ENCODE measurements around the gene ZNF107. TPM values are rescaled to one million over a fixed set of nuclear protein-coding genes. Genes with fewer than 3 reads are reported as not detected.

ZNF107 gene
- polyA plus RNA-seq (2014; cell fraction: cytosol; rRNA removed) = 7.1 and 7.3 TPM in 2 replicates
- polyA plus RNA-seq (2014; cell fraction: nucleus; rRNA removed) = 8.4 and 13.6 TPM in 2 replicates

DNA sequence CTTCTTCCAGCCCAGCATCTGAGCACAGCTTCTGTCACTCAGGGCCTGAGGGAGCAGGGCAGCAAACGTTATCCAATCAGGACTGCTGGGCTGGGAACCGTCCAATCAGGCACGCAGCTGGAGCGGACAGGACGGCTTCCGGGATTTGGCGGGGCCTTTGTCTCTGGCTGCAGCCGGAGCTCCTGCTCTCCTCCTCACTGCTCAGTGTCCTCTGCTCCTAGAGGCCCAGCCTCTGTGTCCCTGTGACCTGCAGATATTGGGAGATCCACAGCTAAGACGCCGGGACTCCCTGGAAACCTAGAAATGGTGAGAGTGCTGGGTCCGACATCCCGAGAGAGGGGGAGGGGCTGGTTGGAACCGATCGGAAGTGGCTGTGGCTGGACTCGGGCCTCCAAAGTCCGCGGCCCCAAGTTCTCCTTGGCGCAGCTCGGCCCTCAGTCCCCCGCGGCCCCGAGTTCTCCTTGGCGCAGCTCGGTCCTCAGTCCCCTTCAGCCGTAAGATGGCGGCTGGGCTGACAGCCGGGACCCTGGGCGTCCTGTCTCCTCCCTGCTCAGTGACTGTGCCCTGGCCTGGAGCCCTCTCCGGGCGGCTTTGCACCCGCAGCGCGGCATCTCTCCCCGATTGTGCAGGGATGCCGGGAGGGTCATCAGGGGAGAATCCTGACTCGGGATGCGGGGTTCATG lies at the start of gene ZNF107:
Gene ZNF107 (plus strand): TSS at position 154 of the 683 bp plus-strand sequence. CDS start 150 bp downstream, at position 304.
- DNase-seq (ENCODE audit: low spot score) = peak; percentile 96

DNA sequence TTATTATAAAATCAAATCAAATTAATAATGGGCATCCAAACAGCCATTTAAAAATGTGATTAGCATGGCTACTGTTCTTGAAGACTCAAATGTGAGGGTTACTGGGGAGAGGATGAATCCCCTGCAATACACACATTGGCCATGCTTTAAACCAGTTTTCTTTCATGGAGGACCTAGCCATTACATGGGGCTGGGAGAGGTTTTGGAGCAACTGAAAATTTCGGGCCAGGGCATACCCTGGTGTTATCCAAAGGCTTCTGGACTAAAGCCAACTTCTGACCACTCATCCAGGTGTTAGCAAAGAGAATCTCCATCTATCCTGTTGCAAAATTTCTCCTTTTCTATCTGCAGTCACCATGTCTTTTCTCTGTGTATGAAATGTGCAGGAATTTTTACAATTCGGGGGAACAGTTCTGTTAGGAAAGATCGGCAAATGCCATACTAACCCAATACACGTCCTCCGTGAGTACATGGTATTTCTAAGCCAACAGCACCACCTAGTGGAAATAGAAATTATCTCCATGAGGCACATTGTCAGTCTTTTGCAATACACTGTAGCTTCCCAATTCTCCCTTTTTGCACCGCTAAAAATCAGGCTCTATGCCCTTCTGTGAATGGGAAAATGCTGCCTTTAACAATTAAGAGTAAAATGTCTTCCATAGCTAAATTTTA lies 47.0 kb upstream of the ZNF107 start:
- peak; percentile 51 for DNase-seq (ENCODE audit: low spot score)

DNA sequence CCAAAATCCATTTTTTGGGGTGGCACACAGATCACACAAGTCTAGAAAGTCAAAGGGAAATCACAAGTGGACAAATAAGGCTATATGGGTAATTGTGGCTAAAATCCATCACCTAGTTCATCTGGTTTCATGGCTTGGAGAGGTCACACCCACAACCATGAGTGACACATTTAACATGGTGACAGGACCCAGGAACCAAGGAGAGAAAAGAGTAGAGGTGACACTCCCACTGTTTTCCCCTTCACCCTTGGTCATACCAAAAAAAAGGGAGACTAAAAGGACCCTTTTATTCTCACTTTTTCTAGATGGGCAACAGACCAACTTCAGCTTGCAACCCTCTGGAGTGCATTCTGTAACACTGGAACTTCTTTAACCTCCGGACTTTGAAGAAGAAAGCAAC lies 46.2 kb upstream of the ZNF107 start:
- DNase-seq (ENCODE audit: low spot score) = no peak

DNA sequence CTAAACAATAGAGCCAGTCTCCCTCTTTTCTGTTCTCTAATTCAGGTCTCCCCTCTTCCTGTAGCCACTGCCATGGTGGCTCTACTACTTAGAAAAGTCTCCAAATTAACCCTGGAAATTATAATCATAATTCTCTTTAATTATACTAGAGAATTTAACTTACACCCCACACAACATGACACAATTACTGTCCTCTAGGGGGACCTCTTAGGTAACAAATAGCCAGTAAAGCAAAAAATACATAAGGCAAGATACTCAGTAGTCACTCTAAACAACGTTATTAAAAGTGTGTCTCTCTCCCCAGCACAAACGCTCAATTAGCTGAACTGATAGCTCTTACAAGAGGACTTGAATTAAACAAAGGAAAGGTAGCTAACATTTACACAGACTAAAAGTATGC lies 44.3 kb upstream of the ZNF107 start:
- DNase-seq (ENCODE audit: low spot score) = no peak

DNA sequence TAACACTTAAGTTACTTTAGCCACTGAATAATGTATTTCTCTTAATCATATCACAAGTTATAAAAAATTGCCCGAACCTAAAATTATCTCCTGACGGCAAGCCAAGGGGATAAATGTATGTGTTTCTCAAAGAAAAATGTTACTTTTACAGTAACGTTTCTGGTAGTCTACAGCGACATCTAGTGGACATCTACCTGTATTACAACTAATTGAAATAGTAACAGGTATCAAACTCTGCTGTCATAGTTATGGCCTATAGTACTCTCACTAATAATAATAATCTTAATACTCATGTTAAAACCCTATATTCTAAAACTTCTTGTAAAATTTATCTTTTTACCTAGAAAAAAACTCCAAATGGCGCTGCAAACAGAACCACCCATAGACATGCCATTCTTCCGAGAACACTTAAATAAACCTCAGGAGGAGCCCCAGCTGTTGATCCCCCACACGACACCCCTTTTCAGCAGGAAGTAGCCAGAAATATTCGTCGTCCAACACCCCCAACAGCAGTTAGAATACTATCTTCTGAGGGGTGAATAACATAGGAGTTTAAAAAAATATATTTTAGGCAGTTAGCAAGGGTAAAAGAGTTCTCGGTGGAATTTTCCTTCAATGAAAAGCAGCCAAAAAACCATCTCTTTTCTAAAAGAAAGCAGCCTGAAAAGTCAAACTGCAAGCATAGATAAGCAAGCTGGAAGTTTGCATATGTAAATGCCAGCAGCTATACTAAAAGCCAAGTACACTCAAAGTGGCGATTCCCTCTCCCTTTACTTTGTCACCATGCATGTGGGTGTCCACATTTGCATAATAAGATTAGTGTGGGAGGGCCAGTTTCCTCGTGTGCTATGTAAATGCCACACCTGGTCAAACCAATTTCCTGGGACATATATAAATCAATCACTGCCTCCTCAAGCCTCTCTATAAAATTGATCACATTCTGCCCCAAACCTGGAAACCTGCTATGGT lies 40.5 kb upstream of the ZNF107 start:
- peak; percentile 25 for DNase-seq (ENCODE audit: low spot score)

DNA sequence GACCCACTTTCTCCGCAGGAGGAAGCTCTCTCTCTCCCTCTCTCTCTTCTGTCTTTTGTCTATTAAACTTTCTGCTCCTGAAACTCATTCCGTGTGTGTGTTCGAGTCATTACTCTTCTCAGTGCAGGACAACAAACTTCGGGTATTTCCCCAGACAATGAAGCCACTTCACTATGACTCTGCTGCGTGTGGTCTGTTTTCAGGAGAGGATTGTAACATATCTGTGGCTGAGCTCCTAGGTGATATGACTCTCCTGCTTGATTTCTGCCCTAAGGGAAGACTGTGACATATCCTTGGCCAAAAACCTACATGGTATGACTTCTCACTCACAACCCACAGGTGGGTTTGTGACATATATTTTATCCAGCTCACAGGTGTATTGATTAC lies 39.9 kb upstream of the ZNF107 start:
- no peak for DNase-seq (ENCODE audit: low spot score)

DNA sequence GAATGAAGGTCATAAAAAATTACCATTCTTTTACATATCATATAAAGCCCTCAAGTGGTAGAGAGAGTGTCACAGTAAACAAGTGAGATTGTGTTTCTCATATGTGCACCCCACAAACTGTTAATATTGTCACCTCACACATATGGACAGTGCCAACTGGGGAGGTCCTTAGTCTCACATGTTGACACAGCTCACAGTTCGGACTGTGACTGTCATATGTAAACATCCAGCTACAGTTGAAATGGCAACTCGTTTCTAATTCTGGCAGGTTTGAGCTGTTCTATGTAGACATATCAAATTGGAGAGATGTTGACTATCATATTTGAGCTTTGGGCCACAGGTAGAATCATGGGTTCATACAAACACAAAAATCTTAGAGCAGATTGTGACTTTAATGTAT lies 39.4 kb upstream of the ZNF107 start:
- no peak for DNase-seq (ENCODE audit: low spot score)

DNA sequence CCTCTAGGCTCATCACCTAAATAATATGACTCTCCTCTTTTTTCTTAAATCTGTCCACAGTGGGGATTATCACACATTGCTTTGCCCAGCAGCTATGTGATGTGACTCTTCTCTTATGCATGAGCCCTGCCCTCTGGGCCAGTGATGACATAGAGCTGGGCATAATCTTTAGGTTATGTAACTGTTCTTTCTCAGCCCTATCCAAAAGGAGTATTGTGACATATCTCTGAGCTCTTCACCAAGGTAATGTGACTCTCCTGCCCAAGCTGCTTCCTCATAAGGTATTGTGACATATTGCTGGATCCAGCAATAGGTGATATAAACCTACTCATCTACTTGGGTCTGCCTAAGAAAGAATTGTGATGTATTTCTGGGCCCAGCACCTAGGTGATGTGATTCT lies 37.7 kb upstream of the ZNF107 start:
- no peak for DNase-seq (ENCODE audit: low spot score)

DNA sequence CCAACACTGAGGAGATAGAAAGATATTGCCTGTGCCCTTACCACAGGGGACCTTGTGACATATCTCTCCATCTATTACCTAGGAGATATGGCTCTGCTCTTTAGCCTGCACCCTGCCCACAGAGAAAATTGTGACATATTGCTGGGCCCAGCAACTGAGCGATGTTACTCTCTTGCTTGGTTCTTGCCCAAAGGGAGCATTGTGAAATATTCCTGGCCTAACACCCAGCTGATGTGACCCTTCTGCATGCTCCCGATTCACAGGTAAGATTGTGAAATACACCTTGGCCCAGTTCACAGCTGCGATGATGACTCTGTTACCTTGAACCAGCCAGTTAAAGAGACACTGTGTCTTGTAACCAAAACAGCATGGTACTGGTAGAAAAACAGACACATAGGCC lies 37.2 kb upstream of the ZNF107 start:
- DNase-seq (ENCODE audit: low spot score) = no peak

DNA sequence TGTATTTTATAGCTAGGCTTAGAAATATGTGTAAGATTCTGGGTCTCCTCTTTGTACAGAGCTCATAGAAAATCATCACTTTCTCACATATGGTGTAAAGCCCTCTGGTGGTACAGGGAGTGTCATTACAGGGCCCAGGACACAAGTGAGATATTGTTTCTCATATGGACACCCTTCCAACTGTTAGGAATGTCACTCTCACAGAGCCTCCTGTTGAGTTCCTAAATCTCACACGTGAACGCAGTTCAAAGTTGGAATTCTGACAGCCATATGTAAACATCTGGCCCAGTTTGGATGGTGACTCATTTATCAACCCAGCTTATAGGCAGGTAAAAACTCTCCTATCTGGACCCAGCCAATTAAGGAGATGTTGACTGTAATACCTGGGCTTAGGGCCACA lies 35.4 kb upstream of the ZNF107 start:
- DNase-seq (ENCODE audit: low spot score) = peak; percentile 35

DNA sequence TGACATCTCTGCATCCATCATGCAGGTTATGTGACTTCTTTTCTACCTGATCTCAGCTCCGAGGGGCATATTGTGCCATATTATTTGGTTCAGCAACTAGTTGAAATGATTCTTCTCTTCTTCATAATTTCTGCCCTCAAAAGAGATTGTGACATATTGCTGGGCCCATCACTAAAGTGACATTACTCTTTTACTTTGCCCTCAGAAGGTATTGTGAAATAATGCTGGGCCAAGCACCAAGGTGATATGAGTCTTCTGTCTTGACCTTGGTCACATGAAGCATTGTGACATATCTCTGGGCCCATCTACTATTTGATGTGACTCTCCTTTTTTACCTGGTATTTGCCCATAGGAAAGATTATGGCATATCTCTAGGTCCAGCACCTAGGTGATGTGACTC lies 33.9 kb upstream of the ZNF107 start:
- no peak for DNase-seq (ENCODE audit: low spot score)

DNA sequence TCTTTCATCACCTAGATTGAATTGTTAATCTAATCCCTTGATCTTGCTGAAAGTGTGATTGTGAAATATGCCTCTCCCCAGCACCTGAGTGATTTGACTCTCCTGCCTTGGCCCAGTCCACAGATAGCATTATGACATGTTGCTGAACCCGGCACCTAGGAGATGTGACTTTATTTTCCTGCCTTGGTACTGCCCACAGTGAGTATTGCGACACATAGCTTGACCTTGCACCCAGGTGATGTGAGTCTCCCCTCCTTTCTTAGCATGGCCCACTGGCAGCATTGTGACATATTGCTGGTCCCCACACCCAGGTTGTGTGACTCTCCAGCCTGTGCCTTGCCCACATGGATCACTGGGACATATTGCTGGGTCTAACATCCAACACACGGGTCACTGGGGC lies 32.5 kb upstream of the ZNF107 start:
- DNase-seq (ENCODE audit: low spot score) = no peak

DNA sequence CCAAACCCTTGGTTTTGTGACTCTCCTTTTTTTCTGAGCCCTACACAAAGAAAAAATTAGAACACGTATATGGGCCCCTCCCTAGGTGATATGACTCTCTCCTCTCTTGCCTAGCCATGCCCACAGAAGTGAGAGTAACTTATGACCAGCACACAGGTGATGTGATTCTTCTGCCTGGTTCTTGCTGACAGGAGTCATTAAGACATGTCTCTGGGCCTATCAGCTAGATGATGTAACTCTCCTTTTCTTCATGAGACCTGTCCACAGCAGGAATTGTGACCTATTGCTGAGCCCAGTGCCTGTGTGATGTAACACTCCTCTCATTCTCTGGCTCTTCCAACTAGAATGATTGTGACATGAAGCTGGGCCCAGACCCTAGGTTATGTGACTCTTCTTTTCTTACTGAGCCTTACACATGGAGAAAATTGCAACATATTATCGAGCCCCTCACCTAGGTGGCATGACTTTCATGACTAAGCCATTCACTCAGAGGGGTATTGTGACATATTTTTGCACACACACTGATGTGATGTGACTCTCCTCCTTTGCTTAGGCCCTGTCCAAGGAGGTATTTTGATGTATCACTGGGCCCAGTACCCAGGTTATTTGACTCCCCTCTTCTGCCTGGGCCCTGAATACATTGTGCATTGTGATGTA lies 31.4 kb upstream of the ZNF107 start:
- no peak for DNase-seq (ENCODE audit: low spot score)

DNA sequence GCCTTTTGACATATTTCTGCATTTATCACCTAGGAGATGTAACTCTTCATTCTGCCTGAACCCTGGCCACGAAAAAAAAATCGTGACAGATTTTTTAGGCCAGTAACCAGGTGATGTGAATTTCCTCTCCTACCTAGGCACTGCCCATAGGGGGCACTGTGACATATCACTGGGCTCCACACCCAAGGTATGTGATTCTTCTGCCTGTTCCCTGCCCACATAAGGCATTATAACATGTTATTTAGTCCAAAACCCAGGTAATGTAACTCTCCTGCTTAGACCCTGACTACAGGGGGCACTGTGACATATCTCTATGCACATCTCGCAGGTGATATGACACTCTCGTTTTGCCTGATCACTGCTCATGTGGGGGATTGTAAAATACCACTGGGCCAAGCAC lies 29.5 kb upstream of the ZNF107 start:
- no peak for DNase-seq (ENCODE audit: low spot score)

DNA sequence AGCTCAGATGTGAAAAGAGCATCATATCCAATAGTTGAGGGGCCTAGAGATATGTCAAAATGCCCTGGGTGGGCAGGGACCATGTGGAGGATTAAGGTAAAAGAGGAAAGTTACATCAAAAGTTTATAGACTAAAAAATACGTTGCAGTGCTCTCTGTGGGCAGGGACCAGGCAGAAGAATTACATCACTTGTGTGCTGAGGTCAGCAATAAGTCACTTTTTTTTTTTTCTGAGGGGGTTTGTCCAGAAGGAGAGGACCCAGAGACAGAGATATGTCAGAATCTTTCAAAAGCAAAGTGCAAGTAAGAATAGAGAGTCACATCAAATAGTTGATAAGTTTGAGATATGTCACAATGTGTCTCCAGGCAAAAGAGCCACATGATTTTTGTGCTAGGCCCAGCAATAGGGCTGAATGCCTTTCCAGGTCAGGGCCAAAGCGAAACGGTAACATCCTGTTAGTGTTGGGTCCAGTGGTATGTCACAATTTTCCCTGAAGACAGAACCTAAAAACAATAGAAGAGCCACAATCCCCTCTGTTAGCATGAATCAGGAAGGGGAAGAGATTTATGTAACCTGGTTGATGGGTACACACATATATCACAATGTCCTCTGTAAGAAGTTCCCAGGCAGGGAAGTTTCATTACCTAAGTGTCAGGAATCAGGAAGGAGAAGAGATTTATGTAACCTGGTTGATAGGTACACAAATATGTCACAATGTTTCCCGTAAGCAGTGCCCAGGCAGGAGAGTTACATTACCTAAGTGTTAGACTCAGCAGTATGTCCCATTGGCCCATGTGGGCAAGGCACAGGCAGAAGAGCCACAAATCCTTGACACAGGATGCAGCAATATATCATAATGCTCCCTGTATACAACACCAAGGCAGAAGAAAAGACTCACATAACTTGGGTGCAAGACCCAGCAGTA lies 28.1 kb upstream of the ZNF107 start:
- no peak for DNase-seq (ENCODE audit: low spot score)

DNA sequence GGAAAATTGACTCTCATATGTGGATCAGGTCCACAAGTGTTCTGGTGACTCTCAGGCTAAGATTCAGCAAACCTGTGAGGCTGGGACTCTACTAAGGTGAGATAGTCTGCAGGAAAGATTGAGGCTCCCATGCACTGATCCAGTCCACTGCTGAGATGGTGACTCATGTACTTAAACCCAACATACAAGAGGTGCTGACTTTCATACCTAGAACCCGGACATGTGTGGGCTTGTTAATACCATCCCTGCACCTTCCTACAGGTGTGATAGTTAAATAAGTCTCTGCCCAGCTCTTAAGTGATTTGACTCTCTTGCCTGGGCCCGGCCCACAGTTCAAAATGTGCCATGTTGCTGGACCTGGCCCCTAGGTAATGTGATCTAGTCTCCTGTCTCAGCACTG lies 27.1 kb upstream of the ZNF107 start:
- DNase-seq (ENCODE audit: low spot score) = no peak

DNA sequence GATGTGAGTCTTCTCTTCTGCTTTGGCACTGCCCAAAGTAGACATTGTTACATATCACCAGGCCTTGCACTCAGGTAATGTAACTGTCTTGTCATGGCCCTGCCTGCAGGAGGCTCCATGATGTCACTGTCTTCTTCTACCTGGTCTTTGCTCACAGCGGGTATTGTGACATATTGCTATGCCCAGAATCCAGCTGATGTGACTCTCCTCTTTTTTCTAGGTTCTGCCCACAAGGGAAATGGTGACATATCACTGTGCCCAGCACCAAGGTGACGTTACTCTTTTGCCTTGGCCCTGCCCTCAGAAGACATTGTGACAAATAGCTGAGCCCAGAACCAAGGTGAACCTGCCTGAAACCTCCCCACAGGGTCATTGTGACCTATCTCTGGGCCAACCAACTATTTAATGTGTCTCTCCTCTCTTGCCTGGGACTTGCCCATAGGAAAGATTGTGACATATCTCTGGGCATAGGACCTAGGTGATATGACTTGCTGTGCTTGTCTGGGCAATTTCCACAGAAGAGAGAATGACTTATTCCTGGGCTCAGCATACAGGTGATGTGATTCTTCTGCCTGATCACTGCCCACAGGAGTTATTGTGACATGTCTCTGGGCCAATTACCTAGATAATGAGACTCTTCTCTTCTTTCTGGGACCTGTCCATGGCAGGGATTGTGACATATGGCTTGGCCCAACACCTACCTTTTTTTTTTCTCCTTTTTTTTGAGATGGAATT lies 26.5 kb upstream of the ZNF107 start:
- no peak for DNase-seq (ENCODE audit: low spot score)

DNA sequence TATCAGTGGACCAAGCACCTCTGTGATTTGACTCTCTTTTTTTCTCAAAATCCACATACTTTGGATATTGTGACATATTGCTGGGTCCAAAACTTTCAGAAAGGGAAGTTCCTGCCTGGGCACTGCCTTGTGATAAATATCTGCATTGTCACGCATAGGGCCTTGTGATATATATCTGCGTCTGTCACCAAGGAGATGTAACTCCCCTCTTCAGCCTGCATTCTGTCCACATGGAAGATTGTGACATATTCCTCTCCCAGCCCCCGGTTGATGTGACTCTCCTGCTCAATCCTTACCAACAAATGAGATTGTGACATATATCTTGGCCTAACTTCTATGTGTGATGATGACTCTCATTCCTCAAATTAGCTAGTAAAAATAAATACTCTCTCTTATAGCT lies 25.4 kb upstream of the ZNF107 start:
- no peak for DNase-seq (ENCODE audit: low spot score)

DNA sequence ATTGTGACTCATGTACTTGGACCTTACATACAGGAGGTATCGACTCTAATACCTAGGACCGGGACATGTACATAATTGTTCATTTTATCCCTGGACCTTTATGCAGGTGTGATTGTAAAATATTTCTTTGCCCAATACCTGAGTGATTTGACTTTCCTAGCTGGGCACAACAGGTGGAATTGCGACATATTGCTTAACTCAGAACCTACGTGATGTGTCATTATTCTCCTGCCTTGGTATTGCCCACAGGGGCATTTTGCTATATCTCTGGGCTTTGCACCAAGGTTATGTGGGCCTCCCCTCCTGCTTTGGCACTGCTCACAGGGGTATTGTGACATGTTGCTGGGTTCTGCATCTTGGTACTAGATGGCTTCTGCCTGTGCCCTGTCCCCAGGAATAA lies 23.9 kb upstream of the ZNF107 start:
- DNase-seq (ENCODE audit: low spot score) = no peak

DNA sequence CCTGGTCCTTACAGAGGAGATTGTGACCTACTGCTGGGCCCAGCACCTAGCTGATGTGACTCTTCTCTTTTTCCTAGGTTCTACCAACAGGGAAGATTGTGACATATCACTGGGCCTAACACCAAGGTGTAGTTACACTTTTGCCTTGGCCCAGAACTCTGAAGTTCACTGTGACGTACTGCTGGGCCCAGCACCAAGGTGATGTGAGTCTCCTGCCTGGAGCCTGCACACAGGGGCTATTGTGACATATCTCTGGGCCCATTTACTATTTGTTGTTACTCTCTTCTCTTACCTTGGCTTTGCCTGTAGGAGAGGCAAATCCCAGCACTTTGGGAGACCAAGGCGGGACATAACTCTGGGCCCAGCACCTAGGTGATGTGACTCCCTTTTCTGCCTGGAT lies 23.1 kb upstream of the ZNF107 start:
- DNase-seq (ENCODE audit: low spot score) = no peak
